Natural killer cell (primary cell): ENCODE results near the gene RBM14. TPM values are rescaled to one million over a fixed set of nuclear protein-coding genes. Genes with fewer than 3 reads are reported as not detected.

Experiments
- ATAC-seq, 3 donors: fragments of 150-1000 bp in 2 of 3; fragments of 200-7000 bp in 1 of 3; cut with Tn5 transposase; 1 replicate in 1 of 3; 2 replicates in 2 of 3; pipeline ENCODE4 v1.10.0; 2021; ENCODE audit warnings: mild to moderate bottlenecking in 2 of 3, moderate library complexity in 2 of 3
- DNase-seq, 2 donors: peaks; one replicate each; pipeline versions ENCODE4 v3.0.0 to v3.0.0-alpha.2; 2013 to 2021; ENCODE audit warnings: mixed read lengths in 1 of 2
- H3K27ac ChIP-seq: one replicate; pipeline ENCODE4 v1.5.1; 2013; ENCODE audit warnings: mild to moderate bottlenecking, low read length
- H3K27me3 ChIP-seq: one replicate; pipeline ENCODE4 v1.6.1; 2013; ENCODE audit warnings: low read length; ENCODE audit not compliant: control insufficient read depth, insufficient read depth
- H3K36me3 ChIP-seq: one replicate; pipeline ENCODE4 v1.6.1; 2013; ENCODE audit warnings: low read length; ENCODE audit not compliant: control insufficient read depth, insufficient read depth
- H3K4me1 ChIP-seq: one replicate; pipeline ENCODE4 v1.6.1; 2013; ENCODE audit warnings: low read length; ENCODE audit not compliant: control insufficient read depth, insufficient read depth
- H3K4me3 ChIP-seq: one replicate; pipeline ENCODE4 v1.5.1; 2013; ENCODE audit warnings: low read length
- H3K9me3 ChIP-seq: one replicate; pipeline ENCODE4 v1.6.1; 2013; ENCODE audit warnings: low read length; ENCODE audit not compliant: control insufficient read depth, insufficient read depth
- H3K27ac Mint-ChIP-seq, 2 donors: one replicate each; pipeline ENCODE4 v1.8.0; 2022; ENCODE audit warnings: mild to moderate bottlenecking in 2 of 2, mixed read lengths in 2 of 2, moderate library complexity in 1 of 2
- H3K27me3 Mint-ChIP-seq, 2 donors: one replicate each; pipeline ENCODE4 v1.8.0; 2022; ENCODE audit warnings: low read depth in 2 of 2, mixed read lengths in 2 of 2
- H3K36me3 Mint-ChIP-seq: one replicate; pipeline ENCODE4 v1.8.0; 2022; ENCODE audit warnings: mixed read lengths
- H3K4me1 Mint-ChIP-seq, 2 donors: one replicate each; pipeline ENCODE4 v1.8.0; 2022; ENCODE audit warnings: mixed read lengths in 2 of 2
- H3K4me3 Mint-ChIP-seq: one replicate; pipeline ENCODE4 v1.8.0; 2022; ENCODE audit warnings: mild to moderate bottlenecking, moderate library complexity, mixed read lengths
- H3K9me3 Mint-ChIP-seq, 2 donors: one replicate each; pipeline ENCODE4 v1.8.0; 2022; ENCODE audit warnings: mixed read lengths in 2 of 2
- WGBS: methylation state at CpG from one replicate; pipeline ENCODE4 v1.1.7; 2013; ENCODE audit warnings: missing lambda C conversion rate; ENCODE audit not compliant: insufficient coverage; 5-methylcytosine and 5-hydroxymethylcytosine counted together
- intact Hi-C: fragments of 100-400 bp; cut with micrococcal nuclease; formaldehyde crosslinking; loops from one replicate; pipeline ENCODE4 v1.14.2; 2022
- total RNA-seq, 4 donors: library from RNA; stranded (reverse); fragments of 120-200 nt in 1 of 4; gene quantifications; one replicate each; pipeline versions ENCODE4 v1.2.3 to v1.2.4, GENCODE V29; 2013 to 2022
- TF ChIP-seq, protein P1 (sequence below): fragments of 200-600 bp; IDR thresholded peaks from one replicate; pipeline ENCODE4 v1.8.0; 2022; ENCODE audit warnings: antibody characterized with exemption

RBM14 gene
- total RNA-seq, 3 donors from 2014 or later (not counting 1 experiment from before 2014, with no cell fraction given), result 289 to 325 (median 307) TPM

- ATAC-seq (no peak), DNase-seq (no peak)
- WGBS, result 96% methylated on average over 6 of the region's 7 CpGs
Observed at GRCh38 chr11:66626926-66627325, 10.5 kb downstream of the RBM14 start.

DNA sequence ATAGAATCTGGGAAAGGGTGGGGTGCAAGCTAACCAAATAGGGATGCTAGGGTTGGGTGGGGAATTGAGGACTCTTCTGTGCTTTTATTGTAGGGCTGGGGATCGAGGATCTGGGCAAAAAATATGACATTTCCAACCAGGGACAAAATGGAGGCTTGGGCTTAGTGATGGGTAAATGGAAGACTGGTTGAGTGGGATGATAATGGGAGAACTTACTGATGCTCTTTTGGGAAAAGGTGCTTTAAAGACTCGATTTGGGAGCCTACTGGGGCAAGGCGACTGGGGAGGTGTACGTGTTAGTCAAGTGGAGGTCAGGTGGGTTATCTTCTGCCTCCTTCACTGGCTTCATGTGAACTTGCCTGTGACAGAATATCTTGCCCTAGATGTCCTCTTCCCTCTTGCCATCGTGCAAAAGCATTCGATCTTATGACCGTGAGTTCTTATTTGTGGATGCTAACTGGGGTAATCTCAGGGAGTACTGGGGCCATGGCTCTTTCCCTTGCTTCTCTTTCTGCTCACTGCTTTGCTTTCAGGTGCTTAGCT is 11.7 kb downstream of the RBM14 start:
- Histone ChIP-seq H3K4me1 (peaks cover 28% of the 10 kb centered on the region), H3K9me3 (no peaks in the 10 kb centered on the region), H3K27ac (no peak overlapping the region), H3K4me3 (no peak overlapping the region), H3K27me3 (no peaks in the 10 kb centered on the region), H3K36me3 (peaks cover 74% of the 10 kb centered on the region)
- intact Hi-C loops, result no loop called here
- H3K4me3 Mint-ChIP-seq, result no peak overlapping the region
- WGBS, result 94% methylated on average over 7 of the region's 7 CpGs
- ATAC-seq (no peak), DNase-seq (no peak)
- no peaks in the 10 kb centered on the region for H3K36me3 Mint-ChIP-seq
- peak overlapping the region; percentile 17 to 54 for H3K27ac Mint-ChIP-seq
- H3K4me1 Mint-ChIP-seq, result peaks cover 39 to 61% of the 10 kb centered on the region in 2 donors
- no peaks in the 10 kb centered on the region for H3K9me3 Mint-ChIP-seq
- H3K27me3 Mint-ChIP-seq, result no peaks in the 10 kb centered on the region
- TF ChIP-seq, protein P1, sequence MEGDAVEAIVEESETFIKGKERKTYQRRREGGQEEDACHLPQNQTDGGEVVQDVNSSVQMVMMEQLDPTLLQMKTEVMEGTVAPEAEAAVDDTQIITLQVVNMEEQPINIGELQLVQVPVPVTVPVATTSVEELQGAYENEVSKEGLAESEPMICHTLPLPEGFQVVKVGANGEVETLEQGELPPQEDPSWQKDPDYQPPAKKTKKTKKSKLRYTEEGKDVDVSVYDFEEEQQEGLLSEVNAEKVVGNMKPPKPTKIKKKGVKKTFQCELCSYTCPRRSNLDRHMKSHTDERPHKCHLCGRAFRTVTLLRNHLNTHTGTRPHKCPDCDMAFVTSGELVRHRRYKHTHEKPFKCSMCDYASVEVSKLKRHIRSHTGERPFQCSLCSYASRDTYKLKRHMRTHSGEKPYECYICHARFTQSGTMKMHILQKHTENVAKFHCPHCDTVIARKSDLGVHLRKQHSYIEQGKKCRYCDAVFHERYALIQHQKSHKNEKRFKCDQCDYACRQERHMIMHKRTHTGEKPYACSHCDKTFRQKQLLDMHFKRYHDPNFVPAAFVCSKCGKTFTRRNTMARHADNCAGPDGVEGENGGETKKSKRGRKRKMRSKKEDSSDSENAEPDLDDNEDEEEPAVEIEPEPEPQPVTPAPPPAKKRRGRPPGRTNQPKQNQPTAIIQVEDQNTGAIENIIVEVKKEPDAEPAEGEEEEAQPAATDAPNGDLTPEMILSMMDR, result no peak

More at GRCh38 chr11:66626926-66627325, 10.5 kb downstream of the RBM14 start:
- Mint-ChIP-seq H3K36me3 (no peaks in the 10 kb centered on the region), H3K9me3 (no peaks in the 10 kb centered on the region), H3K27me3 (no peaks in the 10 kb centered on the region), H3K4me1 (peaks cover 47 to 69% of the 10 kb centered on the region in 2 donors), H3K27ac (peak overlapping the region in 1 of 2 donors; percentile 23), H3K4me3 (no peak overlapping the region)
- Histone ChIP-seq H3K27me3 (no peaks in the 10 kb centered on the region), H3K4me1 (peaks cover 40% of the 10 kb centered on the region), H3K9me3 (no peaks in the 10 kb centered on the region), H3K27ac (no peak overlapping the region), H3K4me3 (no peak overlapping the region), H3K36me3 (peaks cover 76% of the 10 kb centered on the region)
- TF ChIP-seq, protein P1, result no peak
- intact Hi-C loops, result no loop called here

DNA sequence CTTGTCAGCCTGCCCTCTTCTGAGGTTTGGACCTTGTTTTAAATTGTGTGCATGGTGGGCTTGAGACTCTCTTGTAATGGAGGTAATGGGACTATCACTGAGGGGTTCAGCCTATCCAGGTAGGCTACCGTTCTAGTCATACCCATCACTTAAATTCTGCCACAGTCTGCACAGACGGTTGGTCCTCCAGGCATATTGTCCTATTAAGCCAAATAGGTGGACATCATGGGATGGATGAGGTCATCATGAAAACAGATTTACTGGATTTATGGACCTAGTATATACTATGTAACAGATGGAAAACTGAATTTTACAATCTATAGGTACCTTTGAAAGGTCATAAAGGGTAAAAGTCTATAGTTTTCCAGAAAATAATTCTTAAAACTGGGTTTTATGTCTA is 12.9 kb downstream of the RBM14 start:
- Mint-ChIP-seq H3K9me3 (no peaks in the 10 kb centered on the region), H3K36me3 (no peaks in the 10 kb centered on the region), H3K4me3 (no peak overlapping the region), H3K27ac (peak overlapping the region; percentile 49 to 54), H3K4me1 (peaks cover 30 to 51% of the 10 kb centered on the region in 2 donors), H3K27me3 (no peaks in the 10 kb centered on the region)
- DNase-seq, result no peak
- WGBS, result 86% methylated on average over 1 of the region's 2 CpGs
- intact Hi-C loops, result no loop called here
- Histone ChIP-seq H3K4me1 (peaks cover 16% of the 10 kb centered on the region), H3K27ac (no peak overlapping the region), H3K4me3 (no peak overlapping the region), H3K27me3 (no peaks in the 10 kb centered on the region), H3K9me3 (no peaks in the 10 kb centered on the region), H3K36me3 (peaks cover 66% of the 10 kb centered on the region)
- ATAC-seq, result no peak
- TF ChIP-seq, protein P1, result no peak

- Histone ChIP-seq H3K4me3 (no peak overlapping the region), H3K4me1 (peaks cover 2% of the 10 kb centered on the region), H3K9me3 (no peaks in the 10 kb centered on the region), H3K27me3 (no peaks in the 10 kb centered on the region), H3K27ac (no peak overlapping the region), H3K36me3 (peaks cover 40% of the 10 kb centered on the region)
- ATAC-seq (no peak), DNase-seq (no peak)
- peak overlapping the region in 1 of 2 donors; percentile 52 for H3K27ac Mint-ChIP-seq
- WGBS, result 95% methylated on average over 6 of the region's 6 CpGs
- no peaks in the 10 kb centered on the region for H3K36me3 Mint-ChIP-seq
- TF ChIP-seq, protein P1, result no peak
- H3K9me3 Mint-ChIP-seq, result no peaks in the 10 kb centered on the region
- H3K4me1 Mint-ChIP-seq, result peaks cover 30 to 39% of the 10 kb centered on the region in 2 donors
- no peaks in the 10 kb centered on the region for H3K27me3 Mint-ChIP-seq
- H3K4me3 Mint-ChIP-seq, result no peak overlapping the region
- intact Hi-C loops, result no loop called here
Observed at GRCh38 chr11:66631883-66632282, 15.5 kb downstream of the RBM14 start.
